Right lobe of liver (tissue), 4 donors: Measurements from ENCODE around the gene MRPL28.

Experiments
- CTCF ChIP-seq, 4 donors: fragments of 200-600 bp in 3 of 4; fragments of 450-650 bp in 1 of 4; IDR thresholded peaks; one replicate each; pipeline versions ENCODE4 v1.5.1 to v1.8.0; 2016 to 2022; ENCODE audit warnings: antibody characterized with exemption in 4 of 4, mild to moderate bottlenecking in 2 of 4
- POLR2A ChIP-seq: fragments of 450-650 bp; IDR thresholded peaks from one replicate; pipeline ENCODE4 v1.6.1; 2017; ENCODE audit warnings: antibody characterized with exemption, mild to moderate bottlenecking
- donor health status: DM: no; HTN: no; CAD: no.
- donor health status: DM: no; HTN: no; CAD: no.
- donor health status: DM: no; HTN: yes; CAD: no.

DNA sequence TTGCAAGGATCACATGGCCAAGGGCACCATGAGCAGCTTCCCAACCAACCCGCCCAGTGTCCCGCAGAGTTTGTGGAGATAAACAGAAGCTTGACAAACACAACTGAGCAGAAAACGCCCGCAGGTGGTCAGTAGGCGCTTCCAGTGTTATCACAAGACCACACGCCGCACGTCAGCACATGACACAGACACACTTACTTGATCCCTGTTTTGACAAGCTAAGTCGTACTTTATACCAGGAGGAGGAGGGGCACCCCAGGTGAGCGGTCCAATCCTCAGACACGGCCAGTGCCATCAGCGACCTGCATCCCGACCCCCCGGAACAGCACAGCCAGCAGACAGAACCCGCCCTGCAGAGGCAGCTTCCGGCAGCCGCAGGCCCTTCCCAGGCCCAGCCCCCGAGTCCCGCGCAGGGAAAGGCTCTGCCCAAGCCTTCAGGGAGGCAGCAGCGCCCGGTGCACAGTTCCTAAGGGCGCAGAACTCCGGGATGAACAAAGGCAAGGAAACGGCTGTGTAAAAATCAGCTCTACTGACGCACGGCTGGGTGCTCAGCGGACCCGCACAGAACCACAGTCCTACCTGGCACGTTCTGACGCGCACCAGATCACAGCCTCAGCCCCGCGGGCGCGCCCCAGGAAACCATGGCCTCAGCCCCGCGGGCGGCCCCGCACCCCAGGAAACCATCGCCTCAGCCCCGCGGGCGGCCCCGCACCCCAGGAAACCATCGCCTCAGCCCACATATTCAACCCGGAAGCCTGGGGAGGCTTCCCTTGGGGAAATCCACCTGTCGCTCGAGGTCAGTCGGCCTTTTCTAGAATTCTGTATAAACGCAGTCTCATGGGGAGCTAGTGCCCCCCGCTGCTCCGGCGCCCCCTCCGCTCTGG, 45.6 kb downstream of the MRPL28 start:
- TF ChIP-seq POLR2A: no peak
- no peak for TF ChIP-seq CTCF (IDR thresholded peaks at IDR 0.05)
